ENCODE data around the gene CNN3.

Gene CNN3

GRCh38 chr1:94922761-94923331 lies 4.1 kb downstream of the CNN3 start:
- DNase-seq: no peak

- DNase-seq: no peak
These were observed 4.9 kb downstream of the CNN3 start for GRCh38 chr1:94921977-94922376.

- DNase-seq: no peak
These were observed 6.8 kb downstream of the CNN3 start for GRCh38 chr1:94920061-94920460.

- DNase-seq: no peak
These were observed 7.5 kb downstream of the CNN3 start for GRCh38 chr1:94919241-94920030.

- DNase-seq: no peak
These were observed 9.7 kb downstream of the CNN3 start for GRCh38 chr1:94917251-94917650.

GRCh38 chr1:94912263-94913184 lies 14.4 kb downstream of the CNN3 start:
- DNase-seq: no peak

GRCh38 chr1:94909486-94909885 lies 17.4 kb downstream of the CNN3 start:
- DNase-seq: no peak

GRCh38 chr1:94908965-94909364 lies 17.9 kb downstream of the CNN3 start:
- no peak for DNase-seq

GRCh38 chr1:94908190-94908589 lies 18.7 kb downstream of the CNN3 start:
- no peak for DNase-seq

GRCh38 chr1:94907136-94907535 lies 19.8 kb downstream of the CNN3 start:
- no peak for DNase-seq

GRCh38 chr1:94906382-94906781 lies 20.5 kb downstream of the CNN3 start:
- DNase-seq: no peak

- no peak for DNase-seq
These were observed 21.7 kb downstream of the CNN3 start for GRCh38 chr1:94905207-94905606.

- DNase-seq: no peak
These were observed 23.5 kb downstream of the CNN3 start for GRCh38 chr1:94903280-94904009.

GRCh38 chr1:94901841-94902240 lies 25.1 kb downstream of the CNN3 start:
- DNase-seq: no peak

GRCh38 chr1:94899756-94900155 lies 27.2 kb downstream of the CNN3 start:
- no peak for DNase-seq

- DNase-seq: no peak
These were observed 28.2 kb downstream of the CNN3 start for GRCh38 chr1:94898491-94899385.

- no peak for DNase-seq
These were observed 31.4 kb downstream of the CNN3 start for GRCh38 chr1:94895518-94895917.

- no peak for DNase-seq
These were observed 32.3 kb downstream of the CNN3 start for GRCh38 chr1:94894630-94895029.

- no peak for DNase-seq
These were observed 34.2 kb downstream of the CNN3 start for GRCh38 chr1:94892604-94893254.

- no peak for DNase-seq
These were observed 38.7 kb downstream of the CNN3 start for GRCh38 chr1:94888201-94888600.

GRCh38 chr1:94887603-94888171 lies 39.2 kb downstream of the CNN3 start:
- DNase-seq: no peak
